ENCODE measurements around the gene ADGRL4.
"Not testable (repeated sequence)": the region's sequence is repeated elsewhere in the genome, so short reads cannot be mapped to it uniquely, and the experiment has no call there.

Gene ADGRL4

DNA sequence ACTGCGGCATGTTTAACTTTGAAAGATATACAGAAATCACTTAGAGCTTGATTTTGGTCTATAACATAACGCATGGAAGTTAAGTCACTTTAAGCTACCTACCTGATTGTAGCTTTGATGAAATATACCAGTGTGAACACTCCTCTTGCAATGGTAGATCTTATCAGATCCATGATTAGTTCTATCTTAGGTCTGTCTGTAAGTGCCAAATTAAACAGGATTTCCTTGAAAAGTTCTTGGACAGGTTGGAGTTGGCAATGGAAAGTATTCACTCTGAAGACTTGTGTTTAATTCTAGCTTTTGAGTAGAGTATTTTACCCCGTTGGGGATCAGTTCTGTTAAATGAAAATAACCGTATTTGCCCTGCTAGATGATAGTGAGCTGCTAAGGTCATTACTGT is 4.1 kb upstream of the ADGRL4 start:
- H3K27me3 ChIP-seq (ENCODE audit: insufficient read depth, low read length), result 0 out of 2 replicates have a peak, but pooled peaks cover 4% of the 10 kb centered on the region
- no peak overlapping the region for H3K4me3 ChIP-seq (ENCODE audit: low read length)
- H3K36me3 ChIP-seq (ENCODE audit: insufficient read depth, low read length), result no peaks in the 10 kb centered on the region
- H3K4me1 ChIP-seq (ENCODE audit: insufficient read depth, low read length), result peaks cover 4% of the 10 kb centered on the region; the same call in 1 of the 2 replicates
- no peaks in the 10 kb centered on the region for H3K9me3 ChIP-seq (ENCODE audit: insufficient read depth, low read depth, low read length)
- H3K27ac ChIP-seq (ENCODE audit: low read depth, low read length), result no peak overlapping the region
- 93% methylated on average over 4 of the region's 4 CpGs for WGBS
- no peak overlapping the region for H3K9ac ChIP-seq (ENCODE audit: low read depth, low read length)

DNA sequence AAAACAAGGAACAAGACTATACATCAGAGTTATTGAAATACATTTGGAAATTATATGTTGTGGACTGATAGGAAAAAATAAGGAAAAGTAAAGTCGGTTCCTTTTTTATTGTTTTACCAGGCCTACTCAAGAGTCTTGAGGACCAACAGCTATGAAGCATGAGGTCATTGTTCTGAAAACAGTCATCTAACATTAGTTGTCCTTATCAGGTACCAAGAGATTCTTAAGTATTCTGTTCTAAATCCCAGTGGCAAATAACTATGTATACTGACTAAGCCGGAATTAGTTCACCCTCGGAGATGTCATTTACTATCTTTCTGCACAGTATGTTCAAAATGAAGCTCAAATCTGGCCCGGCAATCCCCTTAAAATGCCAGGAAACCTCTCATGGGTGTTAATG is 585 bp downstream of the ADGRL4 start:
- 73% methylated on average over 4 of the region's 4 CpGs for WGBS
- H3K27me3 ChIP-seq (ENCODE audit: insufficient read depth, low read length), result 0 out of 2 replicates have a peak, but pooled peaks cover 4% of the 10 kb centered on the region
- H3K4me1 ChIP-seq (ENCODE audit: insufficient read depth, low read length), result peaks cover 4% of the 10 kb centered on the region; the same call in 1 of the 2 replicates
- H3K9me3 ChIP-seq (ENCODE audit: insufficient read depth, low read depth, low read length), result no peaks in the 10 kb centered on the region
- H3K9ac ChIP-seq (ENCODE audit: low read depth, low read length), result peak overlapping the region; percentile 75
- H3K36me3 ChIP-seq (ENCODE audit: insufficient read depth, low read length), result no peaks in the 10 kb centered on the region
- no peak overlapping the region for H3K27ac ChIP-seq (ENCODE audit: low read depth, low read length)
- H3K4me3 ChIP-seq (ENCODE audit: low read length), result peak overlapping the region; percentile 75

DNA sequence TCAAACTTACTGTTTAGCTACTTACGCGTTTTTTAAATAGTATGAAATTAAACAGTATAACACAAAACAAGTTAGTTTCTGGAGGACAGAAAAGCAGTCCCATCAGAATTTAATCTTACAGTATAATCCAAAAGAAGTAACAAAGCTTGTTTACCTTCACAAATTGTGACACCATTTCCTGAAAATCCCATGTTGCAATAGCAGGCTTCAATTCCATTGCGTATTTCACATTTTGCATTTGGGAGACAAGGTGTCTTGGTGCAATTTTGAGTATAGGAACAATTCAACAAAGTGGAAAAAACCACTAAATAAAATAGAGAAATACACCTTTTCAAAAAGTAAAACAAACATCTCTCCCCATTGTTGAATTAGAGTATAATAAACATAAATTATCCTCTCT is 1.6 kb downstream of the ADGRL4 start:
- Histone ChIP-seq H3K27ac (ENCODE audit: low read depth, low read length) (no peak overlapping the region), H3K36me3 (ENCODE audit: insufficient read depth, low read length) (no peaks in the 10 kb centered on the region), H3K9me3 (ENCODE audit: insufficient read depth, low read depth, low read length) (no peaks in the 10 kb centered on the region), H3K4me1 (ENCODE audit: insufficient read depth, low read length) (peaks cover 4% of the 10 kb centered on the region; the same call in 1 of the 2 replicates), H3K4me3 (ENCODE audit: low read length) (no peak overlapping the region), H3K9ac (ENCODE audit: low read depth, low read length) (no peak overlapping the region), H3K27me3 (ENCODE audit: insufficient read depth, low read length) (0 out of 2 replicates have a peak, but pooled peaks cover 4% of the 10 kb centered on the region)
- 100% methylated on average over 1 of the region's 3 CpGs for WGBS

DNA sequence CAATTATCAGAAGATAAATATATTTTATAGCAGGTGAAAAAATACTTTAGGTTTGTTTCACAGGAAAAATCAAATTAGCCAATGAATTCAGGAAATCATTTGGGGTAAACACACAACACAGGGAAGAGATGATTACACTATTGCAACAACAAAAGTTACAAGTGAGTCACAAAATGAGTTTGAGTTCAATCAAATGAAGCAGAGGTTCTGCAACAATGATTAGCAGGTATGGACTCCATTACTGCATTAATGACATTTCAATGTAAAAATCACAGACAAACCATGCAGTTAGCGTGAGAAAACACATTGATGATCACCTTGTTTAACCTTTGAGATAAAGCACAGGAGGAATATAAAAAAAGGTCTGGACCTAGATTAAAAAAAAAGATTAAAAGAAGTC is 9.7 kb downstream of the ADGRL4 start:
- Histone ChIP-seq H3K4me1 (ENCODE audit: insufficient read depth, low read length) (no peaks in the 10 kb centered on the region), H3K27ac (ENCODE audit: low read depth, low read length) (no peak overlapping the region), H3K4me3 (ENCODE audit: low read length) (no peak overlapping the region), H3K36me3 (ENCODE audit: insufficient read depth, low read length) (no peaks in the 10 kb centered on the region), H3K9me3 (ENCODE audit: insufficient read depth, low read depth, low read length) (no peaks in the 10 kb centered on the region), H3K27me3 (ENCODE audit: insufficient read depth, low read length) (no peaks in the 10 kb centered on the region), H3K9ac (ENCODE audit: low read depth, low read length) (no peak overlapping the region)
- WGBS, result 100% methylated on average over 1 of the region's 1 CpG

DNA sequence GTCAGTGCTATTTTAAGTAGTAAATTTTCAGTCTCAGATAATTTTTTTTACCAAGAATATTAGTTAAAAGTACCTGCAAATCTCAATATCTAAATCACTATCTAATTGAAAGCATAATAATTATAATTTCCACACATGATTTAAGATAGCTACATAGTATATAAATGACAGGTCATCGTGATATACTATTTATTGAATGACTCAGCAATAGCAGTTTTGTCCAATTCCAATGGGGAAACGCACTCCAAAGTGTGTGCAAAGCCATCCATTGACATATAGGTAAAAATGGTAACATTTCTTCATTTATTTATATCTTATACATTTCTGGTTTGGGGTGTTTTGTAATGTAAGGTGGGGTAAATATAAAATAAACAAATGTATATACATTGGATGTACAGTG is 19.5 kb downstream of the ADGRL4 start:
- peaks cover 3% of the 10 kb centered on the region; the same call in 1 of the 2 replicates for H3K9me3 ChIP-seq (ENCODE audit: insufficient read depth, low read depth, low read length)

DNA sequence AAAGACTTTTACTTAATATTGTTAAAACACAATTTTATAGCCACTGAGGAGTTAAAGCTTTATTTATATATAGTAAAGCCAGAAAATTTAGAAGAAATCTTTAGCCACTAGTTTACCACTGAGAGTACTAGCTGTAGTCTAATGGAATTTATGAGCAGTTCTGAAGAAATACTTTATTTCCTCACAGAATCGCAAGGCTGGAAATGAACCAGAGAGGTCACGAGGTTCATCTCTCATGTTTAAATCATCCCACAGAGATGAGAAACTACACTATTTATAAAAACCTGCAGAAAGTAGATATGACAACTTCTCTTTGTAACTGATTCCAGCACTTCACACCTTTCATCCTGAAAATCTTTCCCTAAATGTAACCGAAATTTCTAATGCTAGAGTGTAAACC is 26.0 kb downstream of the ADGRL4 start:
- no peaks in the 10 kb centered on the region for H3K4me1 ChIP-seq (ENCODE audit: insufficient read depth, low read length)
- no peaks in the 10 kb centered on the region for H3K9me3 ChIP-seq (ENCODE audit: insufficient read depth, low read depth, low read length)
- no peak overlapping the region for H3K9ac ChIP-seq (ENCODE audit: low read depth, low read length)
- H3K36me3 ChIP-seq (ENCODE audit: insufficient read depth, low read length), result no peaks in the 10 kb centered on the region
- H3K27ac ChIP-seq (ENCODE audit: low read depth, low read length), result no peak overlapping the region
- no peak overlapping the region for H3K4me3 ChIP-seq (ENCODE audit: low read length)
- H3K27me3 ChIP-seq (ENCODE audit: insufficient read depth, low read length), result no peaks in the 10 kb centered on the region
- WGBS, result 94% methylated on average over 3 of the region's 3 CpGs

More for the DNA sequence above, 19.5 kb downstream of the ADGRL4 start:
- H3K36me3 ChIP-seq (ENCODE audit: insufficient read depth, low read length), result no peaks in the 10 kb centered on the region
- 58% methylated on average over 2 of the region's 2 CpGs for WGBS
- H3K27me3 ChIP-seq (ENCODE audit: insufficient read depth, low read length), result no peaks in the 10 kb centered on the region
- H3K27ac ChIP-seq (ENCODE audit: low read depth, low read length), result no peak overlapping the region
- no peak overlapping the region for H3K4me3 ChIP-seq (ENCODE audit: low read length)
- H3K9ac ChIP-seq (ENCODE audit: low read depth, low read length), result no peak overlapping the region
- H3K4me1 ChIP-seq (ENCODE audit: insufficient read depth, low read length), result no peaks in the 10 kb centered on the region

DNA sequence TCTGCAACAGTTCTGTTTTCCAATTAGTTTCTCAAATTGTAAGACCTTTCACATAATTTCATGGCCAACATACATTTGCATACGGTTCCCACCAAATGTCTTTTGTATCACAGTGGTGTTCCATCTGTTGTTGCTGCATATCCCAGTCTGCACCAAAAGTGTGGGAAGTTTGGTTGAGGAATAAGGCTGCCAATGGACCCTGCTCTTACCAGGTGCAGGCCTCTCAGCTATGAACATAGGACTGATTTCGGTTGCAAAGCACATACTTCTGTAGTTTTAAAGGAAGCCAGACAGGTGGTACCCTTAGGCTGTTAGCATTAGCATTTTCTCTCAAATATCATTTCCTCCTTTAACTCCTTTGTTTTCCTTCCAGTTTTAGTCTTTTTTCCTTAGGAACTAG is 33.8 kb downstream of the ADGRL4 start:
- Histone ChIP-seq H3K4me3 (ENCODE audit: low read length) (no peak overlapping the region), H3K27me3 (ENCODE audit: insufficient read depth, low read length) (peaks cover 17% of the 10 kb centered on the region), H3K9ac (ENCODE audit: low read depth, low read length) (no peak overlapping the region), H3K27ac (ENCODE audit: low read depth, low read length) (no peak overlapping the region), H3K36me3 (ENCODE audit: insufficient read depth, low read length) (no peaks in the 10 kb centered on the region), H3K4me1 (ENCODE audit: insufficient read depth, low read length) (no peaks in the 10 kb centered on the region; the same call in 1 of the 2 replicates), H3K9me3 (ENCODE audit: insufficient read depth, low read depth, low read length) (peaks cover 10% of the 10 kb centered on the region; the same call in 1 of the 2 replicates)
- WGBS, result 87% methylated on average over 2 of the region's 2 CpGs

DNA sequence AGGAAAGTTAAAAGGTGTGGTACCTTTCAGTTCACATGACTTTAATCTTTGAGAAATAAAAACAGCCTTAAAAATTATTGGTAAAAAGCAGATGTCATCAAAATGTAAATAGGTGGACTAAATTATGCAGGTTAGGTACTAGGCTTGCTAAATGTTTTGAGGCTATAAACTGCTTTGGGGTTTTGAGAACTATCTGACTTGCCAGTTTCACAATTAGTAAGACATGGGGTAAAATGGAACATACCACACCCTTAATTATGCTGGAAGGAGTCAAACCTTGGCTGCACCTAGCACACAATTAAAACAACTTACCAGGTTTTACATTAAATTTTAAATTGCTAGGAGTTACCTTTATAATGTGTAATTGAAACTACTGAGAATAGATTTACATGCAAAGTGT is 39.4 kb downstream of the ADGRL4 start:
- peaks cover 34% of the 10 kb centered on the region for H3K9me3 ChIP-seq (ENCODE audit: insufficient read depth, low read depth, low read length)
- peaks cover 17% of the 10 kb centered on the region for H3K27me3 ChIP-seq (ENCODE audit: insufficient read depth, low read length)
- H3K36me3 ChIP-seq (ENCODE audit: insufficient read depth, low read length); H3K4me3 ChIP-seq (ENCODE audit: low read length); H3K9ac ChIP-seq (ENCODE audit: low read depth, low read length); H3K27ac ChIP-seq (ENCODE audit: low read depth, low read length); H3K4me1 ChIP-seq (ENCODE audit: insufficient read depth, low read length): not testable (repeated sequence)

DNA sequence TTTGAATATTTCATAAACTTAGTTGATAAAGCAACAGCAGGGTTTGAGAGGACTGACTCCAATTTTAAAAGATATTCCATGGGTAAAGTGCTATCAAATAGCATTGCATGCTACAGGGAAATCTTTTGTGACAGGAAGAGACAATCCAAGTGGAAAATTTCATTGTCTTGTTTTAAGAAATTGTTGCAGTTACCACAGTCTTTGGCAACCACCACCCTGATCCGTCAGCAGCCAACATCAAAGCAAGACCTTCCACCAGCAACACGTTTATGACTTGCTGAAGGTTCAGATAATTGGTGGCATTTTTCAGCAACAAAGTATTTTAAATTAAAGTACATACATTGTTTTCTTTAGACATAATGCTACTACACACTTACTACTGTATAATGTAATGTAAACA is 47.8 kb downstream of the ADGRL4 start:
- 100% methylated on average over 1 of the region's 2 CpGs for WGBS
- Histone ChIP-seq H3K4me1 (ENCODE audit: insufficient read depth, low read length) (no peaks in the 10 kb centered on the region), H3K36me3 (ENCODE audit: insufficient read depth, low read length) (no peaks in the 10 kb centered on the region), H3K9me3 (ENCODE audit: insufficient read depth, low read depth, low read length) (no peaks in the 10 kb centered on the region), H3K27ac (ENCODE audit: low read depth, low read length) (no peak overlapping the region), H3K4me3 (ENCODE audit: low read length) (no peak overlapping the region), H3K9ac (ENCODE audit: low read depth, low read length) (no peak overlapping the region), H3K27me3 (ENCODE audit: insufficient read depth, low read length) (no peaks in the 10 kb centered on the region)

DNA sequence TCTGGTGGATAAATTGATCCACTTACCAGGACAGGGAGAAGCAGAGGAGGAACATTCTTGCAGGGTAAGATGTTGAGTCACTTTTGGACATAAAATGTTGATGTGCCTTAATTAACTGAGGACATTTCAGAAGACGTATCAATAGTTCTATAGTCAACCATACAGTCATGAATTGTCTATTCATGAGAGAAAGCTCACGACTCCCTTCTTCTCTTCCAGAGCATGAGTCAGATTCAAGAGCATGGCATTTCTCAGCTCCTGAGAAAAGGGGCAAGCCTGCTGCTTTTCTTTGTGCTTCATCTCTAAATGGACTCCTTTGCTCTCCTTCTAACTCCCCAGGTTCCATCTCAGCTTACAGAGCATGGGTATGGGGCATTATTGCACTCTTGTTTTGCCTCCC is 55.7 kb downstream of the ADGRL4 start:
- no peaks in the 10 kb centered on the region for H3K4me1 ChIP-seq (ENCODE audit: insufficient read depth, low read length)
- no peak overlapping the region for H3K27ac ChIP-seq (ENCODE audit: low read depth, low read length)
- no peak overlapping the region for H3K4me3 ChIP-seq (ENCODE audit: low read length)
- no peaks in the 10 kb centered on the region for H3K9me3 ChIP-seq (ENCODE audit: insufficient read depth, low read depth, low read length)
- H3K9ac ChIP-seq (ENCODE audit: low read depth, low read length), result no peak overlapping the region
- 91% methylated on average over 2 of the region's 2 CpGs for WGBS
- H3K36me3 ChIP-seq (ENCODE audit: insufficient read depth, low read length), result no peaks in the 10 kb centered on the region
- H3K27me3 ChIP-seq (ENCODE audit: insufficient read depth, low read length), result no peaks in the 10 kb centered on the region

DNA sequence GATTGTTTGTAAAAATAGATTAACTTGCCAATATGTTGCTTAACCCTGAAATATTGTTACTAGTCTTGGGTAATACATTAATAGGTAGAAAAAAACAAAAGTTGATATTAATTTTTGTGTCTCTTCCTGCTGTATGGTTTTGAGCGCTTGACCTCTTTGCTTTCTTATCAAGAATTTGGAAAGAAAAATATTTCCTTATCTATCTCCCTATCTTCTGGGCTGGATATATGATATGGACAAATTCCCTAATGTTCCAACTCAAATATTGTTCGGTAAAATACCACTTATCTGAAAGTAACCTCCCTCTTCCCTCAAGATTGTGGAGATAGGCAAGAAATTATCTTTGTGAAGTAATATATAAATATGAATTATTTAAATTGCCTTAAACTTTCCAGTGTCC is 57.3 kb downstream of the ADGRL4 start:
- Histone ChIP-seq H3K9me3 (ENCODE audit: insufficient read depth, low read depth, low read length) (no peaks in the 10 kb centered on the region), H3K4me1 (ENCODE audit: insufficient read depth, low read length) (no peaks in the 10 kb centered on the region)
- no CpG with 5 or more reads among the region's 2 CpGs for WGBS

DNA sequence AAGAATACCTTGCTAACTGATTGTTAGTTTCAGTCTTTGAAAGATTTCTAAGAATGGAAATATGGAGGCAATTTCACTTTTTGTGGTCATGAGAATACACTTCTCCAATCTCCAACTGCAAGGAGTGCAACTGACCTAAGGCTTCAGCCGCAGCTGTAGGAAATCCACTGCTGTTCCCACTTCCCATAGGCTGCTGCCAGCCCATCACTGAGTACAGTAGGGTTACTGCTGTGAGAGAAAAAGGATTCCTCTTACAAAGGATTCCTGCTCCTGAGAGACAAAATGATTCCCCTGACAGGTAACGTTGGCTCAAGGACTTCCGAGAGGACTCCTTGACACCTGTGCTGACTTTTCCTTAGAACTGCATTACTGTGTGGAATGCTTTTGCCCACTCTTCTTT is 87.4 kb downstream of the ADGRL4 start:
- Histone ChIP-seq H3K4me3 (ENCODE audit: low read length) (no peak overlapping the region), H3K36me3 (ENCODE audit: insufficient read depth, low read length) (no peaks in the 10 kb centered on the region), H3K9me3 (ENCODE audit: insufficient read depth, low read depth, low read length) (no peaks in the 10 kb centered on the region), H3K4me1 (ENCODE audit: insufficient read depth, low read length) (no peaks in the 10 kb centered on the region), H3K9ac (ENCODE audit: low read depth, low read length) (no peak overlapping the region), H3K27ac (ENCODE audit: low read depth, low read length) (no peak overlapping the region), H3K27me3 (ENCODE audit: insufficient read depth, low read length) (no peaks in the 10 kb centered on the region)
- 77% methylated on average over 3 of the region's 3 CpGs for WGBS

More for the DNA sequence above, 57.3 kb downstream of the ADGRL4 start:
- H3K4me3 ChIP-seq (ENCODE audit: low read length), result no peak overlapping the region
- H3K36me3 ChIP-seq (ENCODE audit: insufficient read depth, low read length), result no peaks in the 10 kb centered on the region
- H3K27ac ChIP-seq (ENCODE audit: low read depth, low read length), result no peak overlapping the region
- H3K27me3 ChIP-seq (ENCODE audit: insufficient read depth, low read length), result no peaks in the 10 kb centered on the region
- no peak overlapping the region for H3K9ac ChIP-seq (ENCODE audit: low read depth, low read length)

Data from HUES64 (cell line).